Spinal cord (tissue), 10 donors: ENCODE data around the gene NPTN. TPM values are rescaled to one million over a fixed set of nuclear protein-coding genes. Genes with fewer than 3 reads are reported as not detected.

ENCODE experiments used
- DNase-seq, 6 donors: peaks; one replicate each; pipeline versions ENCODE4 v3.0.0 to v3.0.0-alpha.2; 2013 to 2015; ENCODE audit warnings: low spot score in 6 of 6, low read depth in 4 of 6
- H3K27ac ChIP-seq: one replicate; pipeline ENCODE4 v1.5.1; 2013; ENCODE audit warnings: low read depth, low read length, control low read depth
- H3K27me3 ChIP-seq: one replicate; pipeline ENCODE4 v1.6.1; 2013; ENCODE audit warnings: low read length; ENCODE audit not compliant: control insufficient read depth, insufficient read depth
- H3K36me3 ChIP-seq: one replicate; pipeline ENCODE4 v1.6.1; 2013; ENCODE audit warnings: low read length; ENCODE audit not compliant: control insufficient read depth, insufficient read depth
- H3K4me1 ChIP-seq: one replicate; pipeline ENCODE4 v1.6.1; 2013; ENCODE audit warnings: low read length; ENCODE audit not compliant: control insufficient read depth, insufficient read depth
- H3K4me3 ChIP-seq: one replicate; pipeline ENCODE4 v1.5.1; 2013; ENCODE audit warnings: low read depth, low read length, control low read depth
- H3K9me3 ChIP-seq: one replicate; pipeline ENCODE4 v1.6.1; 2013; ENCODE audit warnings: low read length; ENCODE audit not compliant: control insufficient read depth, insufficient read depth
- WGBS: methylation state at CpG from one replicate; pipeline ENCODE4 v1.1.5; 2013; ENCODE audit warnings: missing lambda C conversion rate; ENCODE audit not compliant: insufficient coverage; 5-methylcytosine and 5-hydroxymethylcytosine counted together
- long read RNA-seq, 4 donors: transcript quantifications; one replicate each; lab custom pipeline, GENCODE V29; 2026
- polyA plus RNA-seq, 2 donors: library from polyadenylated mRNA; unstranded; fragments of 120-200 nt; gene quantifications; one replicate each; pipeline ENCODE4 v1.2.1, GENCODE V29; 2013; ENCODE audit not compliant: insufficient read length in 2 of 2
- total RNA-seq, 2 donors: library from RNA; depleted of rRNA in 1 of 2; stranded (reverse); fragments of 120-200 nt in 1 of 2; fragments of >200 nt in 1 of 2; gene quantifications; one replicate each; pipeline versions ENCODE4 v1.2.3 to v1.2.4, GENCODE V29; 2013 to 2014
- donor health status: healthy.

The NPTN gene
- total RNA-seq (100 to 1,000 TPM; 138 to 183 TPM), polyA plus RNA-seq (100 to 1,000 TPM; 233 to 235 TPM)
- long read RNA-seq, donor 1, transcript NPTN-202 (8 exons, 2,817 nt): major isoform, 54 of 117 reads
- long read RNA-seq, donor 1, partial matches to known transcripts: 54 of 117 reads
- long read RNA-seq, donor 1, other reads (novel, unspliced or antisense): 0 of 117 reads
- long read RNA-seq, donor 2, transcript NPTN-202 (8 exons, 2,817 nt): major isoform, 10 of 22 reads
- long read RNA-seq, donor 2, partial matches to known transcripts: 9 of 22 reads
- long read RNA-seq, donor 2, other reads (novel, unspliced or antisense): 0 of 22 reads
- long read RNA-seq, donor 3, transcript NPTN-202 (8 exons, 2,817 nt): major isoform, 8 of 27 reads
- long read RNA-seq, donor 3, partial matches to known transcripts: 17 of 27 reads
- long read RNA-seq, donor 3, other reads (novel, unspliced or antisense): 0 of 27 reads
- long read RNA-seq, donor 4, transcript NPTN-202 (8 exons, 2,817 nt): major isoform, 27 of 37 reads
- long read RNA-seq, donor 4, partial matches to known transcripts: 7 of 37 reads
- long read RNA-seq, donor 4, other reads (novel, unspliced or antisense): 0 of 37 reads

- peak; percentile 88 to 99 (median 96) for DNase-seq
- H3K4me3 ChIP-seq: peak within 1 kb of the TSS; percentile 73
- H3K27ac ChIP-seq: peak within 1 kb of the TSS; percentile 59
- under 1% methylated on average over 44 of the region's 62 CpGs for WGBS
- no peaks in the 10 kb centered on the region for H3K9me3 ChIP-seq
- no peaks in the 10 kb centered on the region for H3K36me3 ChIP-seq
- peaks cover 9% of the 10 kb centered on the region for H3K4me1 ChIP-seq
- H3K27me3 ChIP-seq: no peaks in the 10 kb centered on the region
Observed at GRCh38 chr15:73633111-73633990, at the start of gene NPTN. NPTN (minus strand) TSS chr15:73633389; CDS start chr15:73633215, 174 bp downstream.

DNA sequence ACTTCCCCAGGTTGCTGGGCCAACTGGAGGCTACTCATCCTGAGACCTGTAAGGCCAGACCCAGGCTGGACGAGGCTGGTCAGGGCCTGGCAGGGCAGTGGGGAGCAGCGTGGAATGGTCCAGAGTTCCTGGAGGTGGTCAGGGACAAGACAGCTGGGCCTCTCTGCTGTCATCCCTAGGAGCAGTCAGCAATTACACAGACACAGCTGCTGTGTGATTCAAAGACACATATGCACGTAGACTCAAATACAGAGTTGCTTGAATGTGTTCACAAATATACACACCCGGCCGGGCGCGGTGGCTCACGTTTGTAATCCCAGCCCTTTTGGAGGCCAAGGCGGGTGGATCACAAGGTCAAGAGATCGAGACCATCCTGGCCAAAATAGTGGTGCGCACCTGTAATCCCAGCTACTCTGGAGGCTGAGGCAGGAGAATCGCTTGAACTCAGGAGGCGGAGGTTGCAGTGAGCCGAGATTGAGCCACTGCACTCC, 49.5 kb upstream of the NPTN start:
- Histone ChIP-seq H3K27ac (no peak overlapping the region), H3K4me3 (no peak overlapping the region), H3K4me1 (peaks cover 29% of the 10 kb centered on the region), H3K36me3 (no peaks in the 10 kb centered on the region), H3K9me3 (no peaks in the 10 kb centered on the region), H3K27me3 (no peaks in the 10 kb centered on the region)
- 92% methylated on average over 13 of the region's 14 CpGs for WGBS
- DNase-seq: no peak

DNA sequence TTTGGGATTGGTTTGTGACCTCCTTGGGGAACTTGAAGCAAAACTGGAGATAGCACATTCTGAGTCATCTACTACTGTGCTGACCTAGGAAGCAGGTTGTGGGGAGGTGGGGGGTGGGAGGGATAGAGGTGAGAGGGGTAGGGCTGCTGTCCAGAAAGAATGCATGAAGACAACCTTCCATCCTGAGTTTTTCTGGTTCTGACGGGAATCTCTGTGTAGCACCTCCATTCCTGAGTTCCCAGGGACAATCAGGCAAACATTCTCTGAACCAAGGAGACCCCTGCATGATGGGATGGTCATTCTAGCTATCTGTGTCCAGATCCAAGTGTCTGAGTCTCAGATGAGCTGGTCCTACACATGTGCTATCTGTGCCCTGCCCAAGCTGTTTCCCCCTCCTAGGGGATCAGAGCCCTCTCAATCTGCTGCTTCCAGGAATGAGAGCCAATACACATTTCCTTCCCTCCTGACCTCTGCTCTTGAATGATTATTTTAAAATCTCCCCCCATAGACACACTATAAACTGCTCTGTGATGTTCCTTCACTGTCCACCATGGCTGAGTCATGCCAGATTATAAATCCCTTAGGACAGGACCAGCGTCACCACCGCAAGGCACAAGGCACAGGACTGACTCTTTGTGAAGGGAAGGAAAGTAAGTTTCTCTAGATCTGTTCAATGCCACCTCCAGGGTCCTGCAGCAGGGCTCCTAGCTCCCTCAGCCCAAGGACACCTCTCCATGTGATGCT, 48.8 kb upstream of the NPTN start:
- 78% methylated on average over 1 of the region's 3 CpGs for WGBS
- no peaks in the 10 kb centered on the region for H3K9me3 ChIP-seq

GRCh38 chr15:73681063-73681462, 47.9 kb upstream of the NPTN start:
- Histone ChIP-seq H3K9me3 (no peaks in the 10 kb centered on the region), H3K4me3 (no peak overlapping the region), H3K27me3 (no peaks in the 10 kb centered on the region), H3K4me1 (peaks cover 16% of the 10 kb centered on the region), H3K36me3 (no peaks in the 10 kb centered on the region), H3K27ac (no peak overlapping the region)
- WGBS: no CpG with 5 or more reads among the region's 3 CpGs
- DNase-seq: peak in 1 of 6 donors; percentile 62

More for the DNA sequence above, 48.8 kb upstream of the NPTN start:
- Histone ChIP-seq H3K27me3 (no peaks in the 10 kb centered on the region), H3K4me3 (no peak overlapping the region), H3K27ac (no peak overlapping the region), H3K36me3 (no peaks in the 10 kb centered on the region), H3K4me1 (peaks cover 23% of the 10 kb centered on the region)
- DNase-seq: no peak

DNA sequence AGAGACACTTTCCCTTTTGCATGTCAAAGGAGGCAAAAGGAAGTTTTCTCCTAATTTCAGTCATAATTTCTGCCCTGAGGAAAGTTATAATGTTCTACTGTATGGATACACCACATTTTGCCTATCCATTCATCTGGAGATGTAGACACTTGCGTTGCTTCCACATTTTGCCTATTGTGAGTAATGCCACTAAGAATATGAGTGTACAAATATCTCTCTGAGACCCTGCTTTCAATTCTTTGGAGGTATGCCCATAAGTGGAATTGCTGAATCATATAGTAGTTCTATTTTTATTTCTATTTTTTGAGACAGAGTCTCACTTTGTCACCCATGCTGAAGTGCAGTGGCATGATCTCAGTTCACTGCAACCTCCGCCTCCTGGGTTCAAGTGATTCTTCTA, 47.4 kb upstream of the NPTN start:
- H3K4me1 ChIP-seq: peaks cover 11% of the 10 kb centered on the region
- no peaks in the 10 kb centered on the region for H3K9me3 ChIP-seq
- WGBS: no CpG with 5 or more reads among the region's 2 CpGs
- H3K27me3 ChIP-seq: no peaks in the 10 kb centered on the region
- DNase-seq: no peak
- H3K4me3 ChIP-seq: no peak overlapping the region
- no peak overlapping the region for H3K27ac ChIP-seq
- no peaks in the 10 kb centered on the region for H3K36me3 ChIP-seq

DNA sequence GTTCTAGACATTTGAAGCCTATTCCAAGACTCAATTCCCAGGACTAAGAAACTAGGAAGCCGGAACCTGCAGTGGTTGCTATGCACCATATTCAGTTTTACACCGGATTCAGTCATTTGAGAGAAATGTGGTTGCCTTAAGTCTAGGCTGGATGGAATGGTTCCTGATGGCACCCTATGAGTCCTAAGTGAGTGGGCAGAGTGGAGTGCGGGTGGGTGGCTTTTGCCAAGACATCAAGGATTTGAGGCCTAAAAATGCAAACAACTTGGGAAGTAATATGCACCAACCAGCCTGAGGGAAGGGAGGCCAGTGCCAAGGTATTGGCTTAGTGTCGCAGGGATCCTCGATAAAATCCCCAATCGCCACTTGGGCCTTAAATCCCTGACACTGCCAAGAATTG, 46.8 kb upstream of the NPTN start:
- Histone ChIP-seq H3K36me3 (no peaks in the 10 kb centered on the region), H3K27ac (no peak overlapping the region), H3K27me3 (no peaks in the 10 kb centered on the region), H3K4me3 (no peak overlapping the region), H3K4me1 (peaks cover 7% of the 10 kb centered on the region), H3K9me3 (no peaks in the 10 kb centered on the region)
- DNase-seq: no peak
- WGBS: 97% methylated on average over 5 of the region's 6 CpGs

GRCh38 chr15:73679180-73679579, 46.0 kb upstream of the NPTN start:
- DNase-seq: no peak
- H3K4me1 ChIP-seq: peaks cover 7% of the 10 kb centered on the region
- no peaks in the 10 kb centered on the region for H3K36me3 ChIP-seq
- WGBS: 52% methylated on average over 2 of the region's 3 CpGs
- H3K27me3 ChIP-seq: no peaks in the 10 kb centered on the region
- H3K4me3 ChIP-seq: no peak overlapping the region
- no peak overlapping the region for H3K27ac ChIP-seq
- H3K9me3 ChIP-seq: no peaks in the 10 kb centered on the region

DNA sequence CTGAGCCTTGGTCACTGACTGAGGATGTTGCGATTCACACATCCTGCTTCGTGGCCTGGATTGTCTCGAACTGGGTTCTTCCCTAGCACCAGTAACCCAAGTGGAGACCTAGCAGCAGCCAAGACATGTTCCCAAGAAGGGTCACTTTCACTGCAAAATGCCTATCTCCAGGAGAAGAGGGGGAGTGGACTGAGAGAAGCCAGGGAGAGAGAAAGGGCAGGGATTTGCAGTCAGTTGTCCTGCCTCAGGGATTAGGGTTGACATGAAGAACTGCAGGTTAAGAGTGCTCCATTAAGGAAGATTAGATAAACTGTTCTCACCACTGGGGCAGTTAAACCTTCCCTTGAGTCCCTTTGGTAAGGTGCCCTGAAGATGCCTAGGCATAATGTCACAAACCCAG, 45.3 kb upstream of the NPTN start:
- Histone ChIP-seq H3K4me1 (peaks cover 2% of the 10 kb centered on the region), H3K27me3 (no peaks in the 10 kb centered on the region), H3K27ac (no peak overlapping the region), H3K4me3 (no peak overlapping the region), H3K36me3 (no peaks in the 10 kb centered on the region), H3K9me3 (no peaks in the 10 kb centered on the region)
- no peak for DNase-seq
- 74% methylated on average over 3 of the region's 3 CpGs for WGBS

- no CpG with 5 or more reads among the region's 2 CpGs for WGBS
- H3K36me3 ChIP-seq: no peaks in the 10 kb centered on the region
- no peak overlapping the region for H3K27ac ChIP-seq
- no peaks in the 10 kb centered on the region for H3K27me3 ChIP-seq
- H3K4me3 ChIP-seq: no peak overlapping the region
- no peaks in the 10 kb centered on the region for H3K4me1 ChIP-seq
- no peak for DNase-seq
- H3K9me3 ChIP-seq: no peaks in the 10 kb centered on the region
Observed at GRCh38 chr15:73677733-73678132, 44.5 kb upstream of the NPTN start.
